MM.1S (cell line): ENCODE measurements around the gene LINGO3.

Experiments
- DNase-seq: peaks from one replicate; pipeline ENCODE4 v3.0.0-alpha.2; 2015
- H2AFZ ChIP-seq: fragments of 300-600 bp; sonication (generic); 2 replicates; pipeline ENCODE4 v1.6.0; 2016; ENCODE audit warnings: antibody characterized with exemption, low read length
- H3F3A ChIP-seq: fragments of 300-600 bp; sonication (generic); 2 replicates; pipeline ENCODE4 v1.6.1; 2016; ENCODE audit warnings: mild to moderate bottlenecking, antibody characterized with exemption, low read length, moderate library complexity, mixed read lengths; ENCODE audit not compliant: insufficient read depth
- H3K27ac ChIP-seq: fragments of 300-600 bp; sonication (generic); 2 replicates; pipeline ENCODE4 v1.5.1; 2016; ENCODE audit warnings: mild to moderate bottlenecking, low read length
- H3K27me3 ChIP-seq: fragments of 300-600 bp; sonication (generic); replicated peaks from 2 replicates; pipeline ENCODE4 v1.6.0; 2016; ENCODE audit warnings: low read length; ENCODE audit not compliant: insufficient read depth
- H3K36me3 ChIP-seq: fragments of 300-600 bp; sonication (generic); replicated peaks from 2 replicates; pipeline ENCODE4 v1.6.1; 2016; ENCODE audit warnings: mild to moderate bottlenecking, low read length, mixed read lengths; ENCODE audit not compliant: insufficient read depth
- H3K4me1 ChIP-seq: fragments of 300-600 bp; sonication (generic); 2 replicates; pipeline ENCODE4 v1.6.1; 2016; ENCODE audit warnings: low read length, mixed read lengths
- H3K4me2 ChIP-seq: fragments of 300-600 bp; sonication (generic); 2 replicates; pipeline ENCODE4 v1.6.0; 2016; ENCODE audit warnings: low read depth, low read length
- H3K4me3 ChIP-seq: fragments of 300-600 bp; sonication (generic); 2 replicates; pipeline ENCODE4 v1.5.1; 2016; ENCODE audit warnings: low read length, mixed read lengths
- H3K79me2 ChIP-seq: fragments of 300-600 bp; sonication (generic); 2 replicates; pipeline ENCODE4 v1.6.1; 2016; ENCODE audit warnings: mixed run types, low read length, mixed read lengths
- H3K9ac ChIP-seq: fragments of 300-600 bp; sonication (generic); 2 replicates; pipeline ENCODE4 v1.6.1; 2016; ENCODE audit warnings: low read length, mixed read lengths
- H3K9me2 ChIP-seq: fragments of 300-600 bp; sonication (generic); replicated peaks from 2 replicates; pipeline ENCODE4 v1.6.1; 2016; ENCODE audit warnings: mild to moderate bottlenecking, low read length, mixed read lengths; ENCODE audit not compliant: insufficient read depth
- H3K9me3 ChIP-seq: fragments of 300-600 bp; sonication (generic); replicated peaks from 2 replicates; pipeline ENCODE4 v1.6.1; 2016; ENCODE audit warnings: mild to moderate bottlenecking, low read length, mixed read lengths; ENCODE audit not compliant: insufficient read depth
- H4K20me1 ChIP-seq: fragments of 300-600 bp; sonication (generic); 2 replicates; pipeline ENCODE4 v1.6.1; 2016; ENCODE audit warnings: mild to moderate bottlenecking, low read length, moderate library complexity, mixed read lengths; ENCODE audit not compliant: insufficient read depth
- EZH2 ChIP-seq: fragments of 300-600 bp; sonication (generic); optimal IDR thresholded peaks from 2 replicates; pipeline ENCODE3; 2017; ENCODE audit warnings: low read depth, mild to moderate bottlenecking, antibody characterized with exemption, low read length, mixed read lengths
- EZH2phosphoT487 ChIP-seq: fragments of 300-600 bp; sonication (generic); IDR thresholded peaks from 2 replicates; pipeline ENCODE4 v1.6.1; 2018; ENCODE audit warnings: antibody characterized with exemption, low read length
- TF ChIP-seq, protein P1 (sequence below): fragments of 300-600 bp; sonication (generic); IDR thresholded peaks from 2 replicates; pipeline ENCODE4 v1.5.1; 2016; ENCODE audit warnings: antibody characterized with exemption, low read length, mixed read lengths

Gene LINGO3

DNA sequence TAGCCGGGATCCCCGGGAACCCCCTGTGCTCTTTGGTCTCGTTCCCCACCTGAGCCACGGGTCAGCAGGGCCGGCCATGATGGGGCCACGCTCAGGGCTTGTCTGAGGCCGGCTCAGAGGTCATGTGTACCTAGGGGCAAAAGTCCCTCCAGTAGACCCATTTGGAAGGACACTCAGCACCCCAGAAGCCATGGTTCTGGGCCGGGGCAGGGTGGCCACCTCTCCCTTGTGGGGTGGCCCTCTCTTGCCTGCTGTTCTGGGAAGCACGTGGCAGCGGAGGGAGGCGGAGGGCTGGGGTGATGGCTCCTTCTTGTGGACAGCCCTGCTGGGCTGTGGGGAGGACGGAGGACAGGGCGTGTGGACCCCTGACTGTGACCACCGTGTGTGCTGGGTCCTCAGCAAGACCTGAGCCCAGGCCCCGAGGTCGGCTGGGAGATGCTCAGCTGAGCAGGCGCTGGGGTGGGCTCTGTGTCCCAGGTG lies 19.6 kb downstream of the LINGO3 start:
- Histone ChIP-seq H3K27me3 (peaks cover 4% of the 10 kb centered on the region; the same call in 1 of the 2 replicates), H3K36me3 (no peaks in the 10 kb centered on the region), H3K9ac (no peak overlapping the region), H3K9me2 (no peaks in the 10 kb centered on the region), H3K27ac (no peak overlapping the region), H3K9me3 (no peaks in the 10 kb centered on the region), H2AFZ (no peak overlapping the region), H4K20me1 (no peaks in the 10 kb centered on the region), H3K4me1 (peaks cover 7% of the 10 kb centered on the region), H3K4me3 (no peak overlapping the region), H3K79me2 (no peaks in the 10 kb centered on the region), H3F3A (no peaks in the 10 kb centered on the region), H3K4me2 (no peak overlapping the region)
- TF ChIP-seq EZH2phosphoT487 = no peak
- TF ChIP-seq, protein P1, sequence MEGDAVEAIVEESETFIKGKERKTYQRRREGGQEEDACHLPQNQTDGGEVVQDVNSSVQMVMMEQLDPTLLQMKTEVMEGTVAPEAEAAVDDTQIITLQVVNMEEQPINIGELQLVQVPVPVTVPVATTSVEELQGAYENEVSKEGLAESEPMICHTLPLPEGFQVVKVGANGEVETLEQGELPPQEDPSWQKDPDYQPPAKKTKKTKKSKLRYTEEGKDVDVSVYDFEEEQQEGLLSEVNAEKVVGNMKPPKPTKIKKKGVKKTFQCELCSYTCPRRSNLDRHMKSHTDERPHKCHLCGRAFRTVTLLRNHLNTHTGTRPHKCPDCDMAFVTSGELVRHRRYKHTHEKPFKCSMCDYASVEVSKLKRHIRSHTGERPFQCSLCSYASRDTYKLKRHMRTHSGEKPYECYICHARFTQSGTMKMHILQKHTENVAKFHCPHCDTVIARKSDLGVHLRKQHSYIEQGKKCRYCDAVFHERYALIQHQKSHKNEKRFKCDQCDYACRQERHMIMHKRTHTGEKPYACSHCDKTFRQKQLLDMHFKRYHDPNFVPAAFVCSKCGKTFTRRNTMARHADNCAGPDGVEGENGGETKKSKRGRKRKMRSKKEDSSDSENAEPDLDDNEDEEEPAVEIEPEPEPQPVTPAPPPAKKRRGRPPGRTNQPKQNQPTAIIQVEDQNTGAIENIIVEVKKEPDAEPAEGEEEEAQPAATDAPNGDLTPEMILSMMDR = no peak
- TF ChIP-seq EZH2 = no peak
- no peak for DNase-seq

DNA sequence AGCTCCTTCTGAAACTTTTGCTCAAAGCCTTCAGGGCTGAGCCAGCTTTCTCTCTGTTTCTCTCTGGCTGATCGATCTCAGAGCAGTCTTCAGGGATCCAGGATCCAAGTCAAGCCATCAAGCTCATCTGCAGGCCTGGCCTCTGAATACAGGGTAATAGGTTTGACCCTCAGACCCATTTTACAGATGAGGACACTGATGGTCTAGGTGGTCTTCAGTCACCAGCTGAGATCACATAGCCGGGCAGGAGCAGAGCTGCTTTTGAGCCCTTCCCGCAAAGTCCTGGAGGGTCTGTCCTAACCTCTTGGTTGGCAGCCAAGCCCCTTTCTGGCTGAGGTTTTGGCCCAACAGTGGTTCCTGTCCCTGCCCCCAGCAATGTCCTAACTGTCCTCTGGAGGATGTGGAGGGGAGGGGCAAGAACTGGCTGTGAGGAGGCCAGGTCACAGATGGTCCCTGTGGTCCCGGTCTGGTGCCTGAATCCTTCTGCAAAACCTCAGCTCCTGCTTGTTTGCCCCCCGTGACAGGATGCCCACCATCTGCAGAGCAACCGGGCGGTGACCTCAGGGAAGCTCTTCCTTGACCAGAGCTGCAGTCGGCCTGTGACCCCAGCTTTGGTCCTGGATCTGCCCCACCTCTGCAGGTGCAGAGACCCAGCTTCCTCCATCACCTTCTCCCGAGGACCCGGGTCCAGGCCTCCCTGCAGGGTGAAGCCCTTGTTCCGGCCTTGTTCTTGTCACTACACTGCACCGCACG lies 20.2 kb downstream of the LINGO3 start:
- TF ChIP-seq EZH2 = no peak
- no peaks in the 10 kb centered on the region for H3F3A ChIP-seq
- no peaks in the 10 kb centered on the region for H4K20me1 ChIP-seq
- no peaks in the 10 kb centered on the region for H3K9me3 ChIP-seq
- no peaks in the 10 kb centered on the region for H3K9me2 ChIP-seq
- H3K9ac ChIP-seq = no peak overlapping the region
- no peaks in the 10 kb centered on the region for H3K36me3 ChIP-seq
- no peak overlapping the region for H3K27ac ChIP-seq
- peaks cover 7% of the 10 kb centered on the region for H3K4me1 ChIP-seq
- no peak overlapping the region for H3K4me2 ChIP-seq
- H2AFZ ChIP-seq = no peak overlapping the region
- H3K4me3 ChIP-seq = no peak overlapping the region
- H3K27me3 ChIP-seq = peaks cover 8% of the 10 kb centered on the region; the same call in 1 of the 2 replicates
- no peak for DNase-seq
- H3K79me2 ChIP-seq = no peaks in the 10 kb centered on the region

DNA sequence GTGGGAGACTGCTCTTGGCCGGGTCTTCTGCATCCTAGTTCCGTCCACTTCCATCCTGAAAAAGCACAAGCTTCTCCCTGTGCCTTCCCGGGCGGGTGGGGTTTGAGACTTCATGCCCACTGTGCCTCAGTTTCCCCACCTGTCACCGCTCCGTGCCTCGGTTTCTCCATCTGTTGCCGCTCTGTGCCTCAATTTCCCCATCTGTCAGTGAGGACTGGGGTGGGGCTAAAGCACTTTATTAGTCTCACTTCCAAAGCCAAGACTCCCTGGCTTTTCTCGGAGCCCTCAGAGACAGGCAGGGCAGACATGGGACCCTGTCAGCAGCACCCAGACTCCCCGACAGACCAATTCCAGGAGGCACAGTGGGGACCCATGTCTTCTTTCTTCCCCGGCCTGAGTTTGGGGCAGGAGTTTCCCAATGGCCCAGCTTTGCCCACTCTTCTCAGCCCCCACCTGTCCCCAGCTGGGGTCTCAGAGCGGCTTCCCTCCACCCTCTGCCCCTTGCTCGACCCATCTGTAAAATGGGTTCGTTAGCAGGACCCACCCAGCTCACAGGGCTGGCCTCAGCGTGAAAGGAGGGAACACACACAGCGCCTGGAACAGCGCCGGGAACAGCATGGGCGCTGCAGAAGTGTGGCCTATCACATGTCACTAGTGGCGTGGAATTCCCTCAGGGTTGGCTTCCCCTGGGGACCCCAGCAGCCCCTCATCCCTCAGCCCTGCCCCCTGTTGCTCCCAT lies 21.4 kb downstream of the LINGO3 start:
- Histone ChIP-seq H3K27ac (no peak overlapping the region), H3K36me3 (no peaks in the 10 kb centered on the region), H3K9me2 (no peaks in the 10 kb centered on the region), H4K20me1 (no peaks in the 10 kb centered on the region), H3K79me2 (no peaks in the 10 kb centered on the region), H2AFZ (no peak overlapping the region), H3K9me3 (no peaks in the 10 kb centered on the region), H3K27me3 (peaks cover 8% of the 10 kb centered on the region; the same call in 1 of the 2 replicates), H3K4me1 (peaks cover 7% of the 10 kb centered on the region), H3K4me3 (no peak overlapping the region), H3K4me2 (no peak overlapping the region), H3F3A (no peaks in the 10 kb centered on the region), H3K9ac (no peak overlapping the region)
- DNase-seq = no peak
- TF ChIP-seq EZH2phosphoT487 = no peak
- TF ChIP-seq, protein P1 = no peak
- no peak for TF ChIP-seq EZH2
